ENCODE data around the gene AKAP7. TPM values are rescaled to one million over a fixed set of nuclear protein-coding genes. Genes with fewer than 3 reads are reported as not detected.

AKAP7 gene
- polyA plus RNA-seq, 1 of the 3 experiments (the other 2 are of a cell fraction): 0.58 TPM

- no peak overlapping the region for H2AFZ ChIP-seq (ENCODE audit: low read depth)
- WGBS (ENCODE audit: low lambda C conversion rate): 29% methylated on average over 3 of the region's 3 CpGs
- H3K79me2 ChIP-seq (ENCODE audit: insufficient read depth): no peaks in the 10 kb centered on the region
- H3K4me3 ChIP-seq (ENCODE audit: low read depth in 2 of 2, low read length in 1 of 2): no peak overlapping the region
- CTCF ChIA-PET: interaction anchor here (1.0 to 1.5 kb wide), 2 partner anchors 282 to 366 kb away, joined by 3 to 5 read pairs; no protein-coding TSS in a partner anchor
- no peak overlapping the region for H3K27ac ChIP-seq (ENCODE audit: low read depth in 2 of 2, low read length in 1 of 2)
- no peak overlapping the region for H3K9ac ChIP-seq
- H4K20me1 ChIP-seq (ENCODE audit: insufficient read depth): no peaks in the 10 kb centered on the region
- no peaks in the 10 kb centered on the region for H3K36me3 ChIP-seq (replicated peaks in 1 of 2; ENCODE audit: control insufficient read depth in 1 of 2, insufficient read depth in 2 of 2, low read length in 1 of 2)
- TF ChIP-seq EZH2phosphoT487 (IDR thresholded peaks at IDR 0.05; ENCODE audit: borderline replicate concordance, low read depth): no peak
- peak; percentile 37 for TF ChIP-seq CTCF (IDR thresholded peaks at IDR 0.05)
- H3K27me3 ChIP-seq (ENCODE audit: insufficient read depth): no peaks in the 10 kb centered on the region
- H3F3A ChIP-seq (replicated peaks; ENCODE audit: insufficient read depth): no peaks in the 10 kb centered on the region
- POLR2A ChIA-PET: no interaction called here
- DNase-seq: no peak
- H3K4me2 ChIP-seq: no peak overlapping the region
- H3K4me1 ChIP-seq (ENCODE audit: control insufficient read depth in 1 of 2, insufficient read depth in 2 of 2, low read depth in 1 of 2, low read length in 1 of 2): no peaks in the 10 kb centered on the region; a peak in 1 of 4 replicates
- no peaks in the 10 kb centered on the region for H3K9me2 ChIP-seq
- no peaks in the 10 kb centered on the region for H3K9me3 ChIP-seq
Measured at GRCh38 chr6:131167773-131168172, 32.5 kb downstream of the AKAP7 start.

GRCh38 chr6:131169613-131170012 is 34.3 kb downstream of the AKAP7 start:
- H3K9ac ChIP-seq: no peak overlapping the region
- POLR2A ChIA-PET: no interaction called here
- no peaks in the 10 kb centered on the region for H3K79me2 ChIP-seq (ENCODE audit: insufficient read depth)
- no peaks in the 10 kb centered on the region for H3F3A ChIP-seq (replicated peaks; ENCODE audit: insufficient read depth)
- no peak overlapping the region for H3K4me3 ChIP-seq (ENCODE audit: low read depth in 2 of 2, low read length in 1 of 2)
- no peaks in the 10 kb centered on the region for H4K20me1 ChIP-seq (ENCODE audit: insufficient read depth)
- H3K9me3 ChIP-seq: no peaks in the 10 kb centered on the region
- TF ChIP-seq TEAD4 (IDR thresholded peaks at IDR 0.05; ENCODE audit: borderline replicate concordance, insufficient read depth): no peak
- no peak for TF ChIP-seq GABPA (IDR thresholded peaks at IDR 0.05; ENCODE audit: low read depth)
- no peak for TF ChIP-seq NFIC (IDR thresholded peaks at IDR 0.05; ENCODE audit: borderline replicate concordance)
- TF ChIP-seq, protein P1, sequence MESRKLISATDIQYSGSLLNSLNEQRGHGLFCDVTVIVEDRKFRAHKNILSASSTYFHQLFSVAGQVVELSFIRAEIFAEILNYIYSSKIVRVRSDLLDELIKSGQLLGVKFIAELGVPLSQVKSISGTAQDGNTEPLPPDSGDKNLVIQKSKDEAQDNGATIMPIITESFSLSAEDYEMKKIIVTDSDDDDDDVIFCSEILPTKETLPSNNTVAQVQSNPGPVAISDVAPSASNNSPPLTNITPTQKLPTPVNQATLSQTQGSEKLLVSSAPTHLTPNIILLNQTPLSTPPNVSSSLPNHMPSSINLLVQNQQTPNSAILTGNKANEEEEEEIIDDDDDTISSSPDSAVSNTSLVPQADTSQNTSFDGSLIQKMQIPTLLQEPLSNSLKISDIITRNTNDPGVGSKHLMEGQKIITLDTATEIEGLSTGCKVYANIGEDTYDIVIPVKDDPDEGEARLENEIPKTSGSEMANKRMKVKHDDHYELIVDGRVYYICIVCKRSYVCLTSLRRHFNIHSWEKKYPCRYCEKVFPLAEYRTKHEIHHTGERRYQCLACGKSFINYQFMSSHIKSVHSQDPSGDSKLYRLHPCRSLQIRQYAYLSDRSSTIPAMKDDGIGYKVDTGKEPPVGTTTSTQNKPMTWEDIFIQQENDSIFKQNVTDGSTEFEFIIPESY (IDR thresholded peaks at IDR 0.05; ENCODE audit: borderline replicate concordance, low read depth): no peak
- TF ChIP-seq EZH2phosphoT487 (IDR thresholded peaks at IDR 0.05; ENCODE audit: borderline replicate concordance, low read depth): no peak
- no peak for TF ChIP-seq GATA2 (CRISPR knock-in tag; IDR thresholded peaks at IDR 0.05)
- TF ChIP-seq RFX5 (IDR thresholded peaks at IDR 0.05; ENCODE audit: low read length): no peak
- TF ChIP-seq TCF12 (IDR thresholded peaks at IDR 0.05): no peak
- no peak for TF ChIP-seq YY1 (IDR thresholded peaks at IDR 0.05; ENCODE audit: low read depth)
- no peak for TF ChIP-seq RXRA (IDR thresholded peaks at IDR 0.05; ENCODE audit: borderline replicate concordance, low read depth)
- H3K27ac ChIP-seq (ENCODE audit: low read depth in 2 of 2, low read length in 1 of 2): no peak overlapping the region
- H3K27me3 ChIP-seq (ENCODE audit: insufficient read depth): no peaks in the 10 kb centered on the region
- H3K4me2 ChIP-seq: no peak overlapping the region
- no peak overlapping the region for H2AFZ ChIP-seq (ENCODE audit: low read depth)
- CTCF ChIA-PET: interaction anchor here (1.4 kb wide), 1 partner anchor 364 kb away, joined by 4 read pairs; no protein-coding TSS in a partner anchor
- no peak for DNase-seq
- no peaks in the 10 kb centered on the region; a peak in 1 of 4 replicates for H3K4me1 ChIP-seq (ENCODE audit: control insufficient read depth in 1 of 2, insufficient read depth in 2 of 2, low read depth in 1 of 2, low read length in 1 of 2)
- H3K36me3 ChIP-seq (replicated peaks in 1 of 2; ENCODE audit: control insufficient read depth in 1 of 2, insufficient read depth in 2 of 2, low read length in 1 of 2): no peaks in the 10 kb centered on the region
- no peaks in the 10 kb centered on the region for H3K9me2 ChIP-seq
